ENCODE data around the gene FANCE. TPM values are rescaled to one million over a fixed set of nuclear protein-coding genes. Genes with fewer than 3 reads are reported as not detected.

FANCE gene
- total RNA-seq, 1 experiment from 2014 or later, result 6.9 TPM

GRCh38 chr6:35498422-35499067 is 46.4 kb downstream of the FANCE start:
- H2AFZ ChIP-seq, result no peak overlapping the region
- H3F3A ChIP-seq (ENCODE audit: insufficient read depth, low read depth), result peaks cover 6% of the 10 kb centered on the region; the same call in 1 of the 2 replicates
- no peaks in the 10 kb centered on the region for H3K9me2 ChIP-seq (ENCODE audit: insufficient read depth)
- H3K4me1 ChIP-seq (replicated peaks; ENCODE audit: insufficient read depth), result peaks cover 18% of the 10 kb centered on the region
- H4K20me1 ChIP-seq (ENCODE audit: insufficient read depth), result peaks cover 4% of the 10 kb centered on the region; the same call in 1 of the 2 replicates
- H3K4me3 ChIP-seq, result peak overlapping the region; percentile 94
- intact Hi-C loops (cut with micrococcal nuclease; ENCODE audit: unreplicated experiment), result no loop called here
- ChIA-PET POLR2A (ENCODE audit: unreplicated experiment) (no interaction called here), CTCF (interaction anchor here (0.6 kb wide), 1 partner anchor 35 kb away, joined by 11 read pairs; no protein-coding TSS in a partner anchor)
- DNase-seq, result no peak
- no peak overlapping the region for H3K27ac ChIP-seq
- no peaks in the 10 kb centered on the region for H3K27me3 ChIP-seq (ENCODE audit: insufficient read depth, low read depth)
- peaks cover 45% of the 10 kb centered on the region for H3K79me2 ChIP-seq (ENCODE audit: low read depth)
- H3K9me3 ChIP-seq (ENCODE audit: insufficient read depth, low read depth), result no peaks in the 10 kb centered on the region
- TSS peak; percentile 55 for BruUV-seq (replicated peaks)
- H3K36me3 ChIP-seq (ENCODE audit: low read depth), result no peaks in the 10 kb centered on the region
- peak overlapping the region; percentile 83 for H3K4me2 ChIP-seq
- TF ChIP-seq CTCF (conservative IDR thresholded peaks at IDR 0.05) (no peak), EZH2 (IDR thresholded peaks at IDR 0.05; ENCODE audit: low read depth) (no peak)

- Histone ChIP-seq H3K4me2 (no peak overlapping the region), H4K20me1 (ENCODE audit: insufficient read depth) (peaks cover 4% of the 10 kb centered on the region; the same call in 1 of the 2 replicates), H3K27me3 (ENCODE audit: insufficient read depth, low read depth) (no peaks in the 10 kb centered on the region), H2AFZ (no peak overlapping the region), H3K9me3 (ENCODE audit: insufficient read depth, low read depth) (no peaks in the 10 kb centered on the region), H3K4me1 (replicated peaks; ENCODE audit: insufficient read depth) (peaks cover 18% of the 10 kb centered on the region), H3K36me3 (ENCODE audit: low read depth) (no peaks in the 10 kb centered on the region), H3K79me2 (ENCODE audit: low read depth) (peaks cover 37% of the 10 kb centered on the region), H3K4me3 (no peak overlapping the region), H3K27ac (no peak overlapping the region), H3F3A (ENCODE audit: insufficient read depth, low read depth) (peaks cover 6% of the 10 kb centered on the region; the same call in 1 of the 2 replicates), H3K9me2 (ENCODE audit: insufficient read depth) (no peaks in the 10 kb centered on the region)
- TF ChIP-seq CTCF (conservative IDR thresholded peaks at IDR 0.05) (no peak), EZH2 (IDR thresholded peaks at IDR 0.05; ENCODE audit: low read depth) (no peak)
- POLR2A ChIA-PET (ENCODE audit: unreplicated experiment), result no interaction called here
- DNase-seq, result no peak
- CTCF ChIA-PET, result no interaction called here
- no TSS peak for BruUV-seq (replicated peaks)
- intact Hi-C loops (cut with micrococcal nuclease; ENCODE audit: unreplicated experiment), result no loop called here
Measured at GRCh38 chr6:35499372-35499771, 47.2 kb downstream of the FANCE start.

GRCh38 chr6:35500782-35501181 is 48.6 kb downstream of the FANCE start:
- POLR2A ChIA-PET (ENCODE audit: unreplicated experiment), result no interaction called here
- CTCF ChIA-PET, result no interaction called here
- Histone ChIP-seq H3K36me3 (ENCODE audit: low read depth) (no peaks in the 10 kb centered on the region), H3K9me3 (ENCODE audit: insufficient read depth, low read depth) (no peaks in the 10 kb centered on the region), H3K4me1 (replicated peaks; ENCODE audit: insufficient read depth) (peaks cover 13% of the 10 kb centered on the region), H3K4me2 (no peak overlapping the region), H3K4me3 (no peak overlapping the region), H3K27ac (no peak overlapping the region), H4K20me1 (ENCODE audit: insufficient read depth) (no peaks in the 10 kb centered on the region), H3K79me2 (ENCODE audit: low read depth) (peaks cover 22% of the 10 kb centered on the region), H3K27me3 (ENCODE audit: insufficient read depth, low read depth) (no peaks in the 10 kb centered on the region), H3F3A (ENCODE audit: insufficient read depth, low read depth) (peaks cover 6% of the 10 kb centered on the region; the same call in 1 of the 2 replicates), H3K9me2 (ENCODE audit: insufficient read depth) (no peaks in the 10 kb centered on the region), H2AFZ (no peak overlapping the region)
- BruUV-seq (replicated peaks), result no TSS peak
- no peak for TF ChIP-seq CTCF (conservative IDR thresholded peaks at IDR 0.05)
- no peak for TF ChIP-seq EZH2 (IDR thresholded peaks at IDR 0.05; ENCODE audit: low read depth)
- intact Hi-C loops (cut with micrococcal nuclease; ENCODE audit: unreplicated experiment), result no loop called here
- DNase-seq, result no peak
